H1 (cell line): ENCODE data around the gene UAP1.

ENCODE experiments used
- CEBPB ChIP-seq: IDR thresholded peaks from 2 replicates; pipeline ENCODE4 v1.6.1; 2012; ENCODE audit warnings: low read depth, low read length
- CTCF ChIP-seq, 3 experiments: IDR thresholded peaks; 1 replicate in 2 of 3; 2 replicates in 1 of 3; pipeline versions ENCODE4 v1.5.1 to v1.6.1; 2011; ENCODE audit warnings: low read length in 3 of 3, mild to moderate bottlenecking in 3 of 3, inconsistent platforms in 2 of 3, low read depth in 1 of 3, moderate library complexity in 1 of 3; ENCODE audit not compliant: insufficient read depth in 1 of 3; ENCODE audit errors: control extremely low read depth in 1 of 3
- EP300 ChIP-seq, 2 experiments: IDR thresholded peaks; 1 replicate in 1 of 2; 2 replicates in 1 of 2; pipeline ENCODE4 v1.6.1; 2011 to 2012; ENCODE audit warnings: low read depth in 2 of 2, low read length in 2 of 2, mild to moderate bottlenecking in 2 of 2, borderline replicate concordance in 1 of 2, inconsistent platforms in 1 of 2, moderate library complexity in 1 of 2
- RAD21 ChIP-seq, 2 experiments: IDR thresholded peaks in 1 of 2; conservative IDR thresholded peaks in 1 of 2; 2 replicates each; pipeline ENCODE4 v1.6.1; 2011; ENCODE audit warnings: low read depth in 2 of 2, low read length in 2 of 2, improper control_type of control experiment in 1 of 2, inconsistent platforms in 1 of 2, mild to moderate bottlenecking in 1 of 2, moderate library complexity in 1 of 2
- SP1 ChIP-seq: IDR thresholded peaks from 2 replicates; pipeline ENCODE4 v1.6.1; 2011; ENCODE audit warnings: low read depth, low read length
- ZNF274 ChIP-seq: IDR thresholded peaks from 2 replicates; pipeline ENCODE4 v1.7.0; 2012; ENCODE audit warnings: low read length, borderline replicate concordance; ENCODE audit errors: extremely low read depth

GRCh38 chr1:162616848-162617247, 55.3 kb downstream of the UAP1 start:
- TF ChIP-seq CEBPB: no peak
- TF ChIP-seq EP300 (IDR thresholded peaks at IDR 0.05; ENCODE audit: borderline replicate concordance in 1 of 2, low read depth in 2 of 2, low read length in 2 of 2): no peak
- TF ChIP-seq ZNF274: no peak
- TF ChIP-seq SP1: no peak
- TF ChIP-seq RAD21 (IDR thresholded peaks at IDR 0.05 in 1 of 2, conservative IDR thresholded peaks at IDR 0.05 in 1 of 2; ENCODE audit: low read depth in 2 of 2, low read length in 2 of 2): no peak
- no peak for TF ChIP-seq CTCF (IDR thresholded peaks at IDR 0.05; ENCODE audit: control extremely low read depth in 1 of 3, insufficient read depth in 1 of 3, low read depth in 1 of 3, low read length in 3 of 3)
